ENCODE results near the gene MED23. TPM values are rescaled to one million over a fixed set of nuclear protein-coding genes. Genes with fewer than 3 reads are reported as not detected.

Gene MED23
- total RNA-seq, 2 experiments from 2014 or later = 30.2 to 34.2 TPM

DNA sequence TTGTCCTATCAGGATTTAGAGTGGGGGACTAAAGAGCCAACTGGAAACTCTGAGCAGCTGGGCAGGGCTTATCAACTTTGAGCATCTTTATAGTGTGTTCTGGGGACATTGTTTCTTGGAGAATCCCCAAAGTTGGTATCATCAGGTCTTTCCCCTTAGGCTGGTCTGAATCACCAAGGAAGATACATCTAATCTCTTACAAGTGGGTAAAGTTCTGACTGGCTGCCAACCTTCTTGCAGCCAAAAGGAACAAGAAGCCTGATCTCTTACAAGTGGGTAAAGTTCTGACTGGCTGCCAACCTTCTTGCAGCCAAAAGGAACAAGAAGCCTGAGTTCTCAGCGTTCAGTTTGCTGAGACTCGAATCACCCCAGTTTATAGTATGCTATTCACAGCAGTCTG lies 1.6 kb upstream of the MED23 start:
- TF ChIP-seq EZH2phosphoT487 (IDR thresholded peaks at IDR 0.05; ENCODE audit: borderline replicate concordance, low read depth, low read length) = no peak
- TF ChIP-seq, protein P1, sequence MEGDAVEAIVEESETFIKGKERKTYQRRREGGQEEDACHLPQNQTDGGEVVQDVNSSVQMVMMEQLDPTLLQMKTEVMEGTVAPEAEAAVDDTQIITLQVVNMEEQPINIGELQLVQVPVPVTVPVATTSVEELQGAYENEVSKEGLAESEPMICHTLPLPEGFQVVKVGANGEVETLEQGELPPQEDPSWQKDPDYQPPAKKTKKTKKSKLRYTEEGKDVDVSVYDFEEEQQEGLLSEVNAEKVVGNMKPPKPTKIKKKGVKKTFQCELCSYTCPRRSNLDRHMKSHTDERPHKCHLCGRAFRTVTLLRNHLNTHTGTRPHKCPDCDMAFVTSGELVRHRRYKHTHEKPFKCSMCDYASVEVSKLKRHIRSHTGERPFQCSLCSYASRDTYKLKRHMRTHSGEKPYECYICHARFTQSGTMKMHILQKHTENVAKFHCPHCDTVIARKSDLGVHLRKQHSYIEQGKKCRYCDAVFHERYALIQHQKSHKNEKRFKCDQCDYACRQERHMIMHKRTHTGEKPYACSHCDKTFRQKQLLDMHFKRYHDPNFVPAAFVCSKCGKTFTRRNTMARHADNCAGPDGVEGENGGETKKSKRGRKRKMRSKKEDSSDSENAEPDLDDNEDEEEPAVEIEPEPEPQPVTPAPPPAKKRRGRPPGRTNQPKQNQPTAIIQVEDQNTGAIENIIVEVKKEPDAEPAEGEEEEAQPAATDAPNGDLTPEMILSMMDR (conservative IDR thresholded peaks at IDR 0.05; ENCODE audit: low read length) = no peak
- ChIA-PET CTCF (ENCODE audit: unreplicated experiment) (interaction anchor here (1.2 to 1.5 kb wide), 2 partner anchors 9 to 430 kb away, joined by 3 to 5 read pairs; no protein-coding TSS in a partner anchor), POLR2A (interaction anchor here (0.6 to 3.3 kb wide), 3 partner anchors 10 to 1180 kb away, joined by 3 to 24 read pairs (median 5); no protein-coding TSS in a partner anchor)
- DNase-seq (ENCODE audit: low spot score) = no peak
- Histone ChIP-seq H3K4me2 (ENCODE audit: low read length) (no peak overlapping the region), H4K20me1 (ENCODE audit: insufficient read depth, low read length) (no peaks in the 10 kb centered on the region), H3K4me1 (ENCODE audit: insufficient read depth, low read length, poor library complexity, severe bottlenecking) (peaks cover 15% of the 10 kb centered on the region), H2AFZ (ENCODE audit: low read length) (peak overlapping the region; percentile 94; the same call in 1 of the 2 replicates), H3K27ac (ENCODE audit: low read depth, low read length, poor library complexity, severe bottlenecking) (no peak overlapping the region), H3K79me2 (ENCODE audit: insufficient read depth, low read depth, low read length) (peaks cover 19% of the 10 kb centered on the region), H3K36me3 (ENCODE audit: insufficient read depth, low read length) (peaks cover 14% of the 10 kb centered on the region), H3K9me3 (ENCODE audit: low read length) (no peaks in the 10 kb centered on the region), H3K4me3 (ENCODE audit: low read depth, low read length, poor library complexity, severe bottlenecking) (no peak overlapping the region), H3K9me2 (ENCODE audit: insufficient read depth, low read length) (no peaks in the 10 kb centered on the region)
- no TSS peak for BruUV-seq (replicated peaks)
- intact Hi-C loops (cut with micrococcal nuclease; ENCODE audit: unreplicated experiment) = loop anchor here (2.0 kb wide), 1 partner anchor 567 kb away; the partner anchor contains the start of gene EPB41L2

DNA sequence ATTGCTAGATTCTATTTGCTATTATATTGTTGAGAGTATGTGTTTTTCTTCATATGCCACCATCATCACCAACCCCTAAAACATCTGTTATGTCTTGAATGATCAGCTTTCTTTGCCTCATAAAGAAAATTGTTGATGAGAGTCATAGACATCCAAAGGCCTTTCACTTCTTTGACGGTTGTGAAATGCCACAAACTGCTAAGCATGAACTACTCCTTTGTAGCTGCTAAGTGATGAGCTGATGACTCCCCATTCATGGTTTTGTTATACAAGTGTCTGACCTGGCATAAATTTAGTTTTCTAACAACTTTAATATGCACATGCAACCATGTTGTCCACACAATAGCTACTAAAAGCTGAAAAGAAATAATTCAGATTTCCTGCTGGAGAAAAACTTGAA lies 684 bp upstream of the MED23 start:
- no TSS peak for BruUV-seq (replicated peaks)
- H3K9me2 ChIP-seq (ENCODE audit: insufficient read depth, low read length) = no peaks in the 10 kb centered on the region
- ChIA-PET POLR2A (interaction anchor here (0.6 to 3.3 kb wide), 7 partner anchors 8 to 486 kb away, joined by 3 to 24 read pairs (median 4); partner anchors contain the start of gene ENPP3), CTCF (ENCODE audit: unreplicated experiment) (interaction anchor here (0.6 to 2.5 kb wide), 6 partner anchors 8 to 430 kb away, joined by 3 to 13 read pairs (median 4); partner anchors contain the start of gene ENPP3)
- intact Hi-C loops (cut with micrococcal nuclease; ENCODE audit: unreplicated experiment) = loop anchor here (1.0 to 2.0 kb wide), 2 partner anchors 429 to 566 kb away; partner anchors contain the start of gene EPB41L2
- H3K36me3 ChIP-seq (ENCODE audit: insufficient read depth, low read length) = peaks cover 23% of the 10 kb centered on the region
- no peaks in the 10 kb centered on the region for H4K20me1 ChIP-seq (ENCODE audit: insufficient read depth, low read length)
- no peak for DNase-seq (ENCODE audit: low spot score)
- no peaks in the 10 kb centered on the region for H3K9me3 ChIP-seq (ENCODE audit: low read length)
- peaks cover 15% of the 10 kb centered on the region for H3K4me1 ChIP-seq (ENCODE audit: insufficient read depth, low read length, poor library complexity, severe bottlenecking)
- peak overlapping the region; percentile 70 for H3K4me2 ChIP-seq (ENCODE audit: low read length)
- TF ChIP-seq, protein P1 (conservative IDR thresholded peaks at IDR 0.05; ENCODE audit: low read length) = no peak
- no peak for TF ChIP-seq EZH2phosphoT487 (IDR thresholded peaks at IDR 0.05; ENCODE audit: borderline replicate concordance, low read depth, low read length)
- peaks cover 19% of the 10 kb centered on the region for H3K79me2 ChIP-seq (ENCODE audit: insufficient read depth, low read depth, low read length)
- no peak overlapping the region for H3K27ac ChIP-seq (ENCODE audit: low read depth, low read length, poor library complexity, severe bottlenecking)
- peak overlapping the region; percentile 94 for H2AFZ ChIP-seq (ENCODE audit: low read length)
- peak overlapping the region; percentile 87 for H3K4me3 ChIP-seq (ENCODE audit: low read depth, low read length, poor library complexity, severe bottlenecking)

DNA sequence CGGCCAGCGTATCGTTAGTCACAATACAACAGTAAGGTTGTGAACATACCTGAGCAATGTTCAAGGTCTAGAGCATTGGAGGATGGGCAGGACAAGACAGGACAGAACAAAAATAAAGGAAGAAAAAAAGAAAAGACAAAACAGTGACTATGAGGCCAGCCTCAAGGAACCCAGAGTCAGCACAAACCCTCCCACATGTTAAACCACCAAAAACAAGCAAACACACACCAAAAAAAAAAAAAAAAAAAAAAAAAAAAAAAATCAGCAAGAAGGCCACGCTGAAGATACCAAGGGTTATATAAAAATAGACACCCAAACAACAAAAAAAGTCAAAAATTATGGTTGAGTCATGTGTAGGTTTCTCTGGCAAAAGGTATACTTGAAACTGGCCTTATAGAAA lies 12.8 kb downstream of the MED23 start:
- BruUV-seq (replicated peaks) = no TSS peak
- Histone ChIP-seq H3K4me3 (ENCODE audit: low read depth, low read length, poor library complexity, severe bottlenecking) (no peak overlapping the region), H2AFZ (ENCODE audit: low read length) (no peak overlapping the region), H4K20me1 (ENCODE audit: insufficient read depth, low read length) (no peaks in the 10 kb centered on the region), H3K4me2 (ENCODE audit: low read length) (no peak overlapping the region), H3K9me2 (ENCODE audit: insufficient read depth, low read length) (no peaks in the 10 kb centered on the region), H3K4me1 (ENCODE audit: insufficient read depth, low read length, poor library complexity, severe bottlenecking) (no peaks in the 10 kb centered on the region), H3K36me3 (ENCODE audit: insufficient read depth, low read length) (peaks cover 96% of the 10 kb centered on the region), H3K9me3 (ENCODE audit: low read length) (no peaks in the 10 kb centered on the region), H3K79me2 (ENCODE audit: insufficient read depth, low read depth, low read length) (no peaks in the 10 kb centered on the region), H3K27ac (ENCODE audit: low read depth, low read length, poor library complexity, severe bottlenecking) (no peak overlapping the region)
- intact Hi-C loops (cut with micrococcal nuclease; ENCODE audit: unreplicated experiment) = no loop called here
- no peak for DNase-seq (ENCODE audit: low spot score)
- ChIA-PET CTCF (ENCODE audit: unreplicated experiment) (no interaction called here), POLR2A (no interaction called here)
- TF ChIP-seq, protein P1 (conservative IDR thresholded peaks at IDR 0.05; ENCODE audit: low read length) = no peak
- TF ChIP-seq EZH2phosphoT487 (IDR thresholded peaks at IDR 0.05; ENCODE audit: borderline replicate concordance, low read depth, low read length) = no peak
